ENCODE data around the gene ZNF780B.
"Not testable (repeated sequence)": the region's sequence is repeated elsewhere in the genome, so short reads cannot be mapped to it uniquely, and the experiment has no call there.

Gene ZNF780B

DNA sequence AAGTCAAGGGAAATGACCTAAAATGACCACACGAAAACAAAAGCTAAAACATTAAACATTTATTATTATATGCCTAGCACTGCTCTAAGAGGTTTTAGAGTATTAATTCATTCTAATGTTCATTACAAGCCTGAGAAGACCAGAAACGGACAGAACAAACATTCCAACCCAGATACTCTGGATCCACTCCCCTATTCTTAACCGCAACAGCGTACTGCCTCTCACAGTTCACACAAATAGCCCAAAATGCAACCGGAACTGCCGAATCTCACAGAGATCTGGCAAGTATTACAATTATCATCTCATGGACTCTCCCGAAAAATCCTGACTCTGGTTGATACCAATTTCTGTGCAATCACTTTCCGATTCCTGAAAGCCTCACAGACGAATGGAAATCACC is 1.4 kb downstream of the ZNF780B start:
- TF ChIP-seq, protein P1, sequence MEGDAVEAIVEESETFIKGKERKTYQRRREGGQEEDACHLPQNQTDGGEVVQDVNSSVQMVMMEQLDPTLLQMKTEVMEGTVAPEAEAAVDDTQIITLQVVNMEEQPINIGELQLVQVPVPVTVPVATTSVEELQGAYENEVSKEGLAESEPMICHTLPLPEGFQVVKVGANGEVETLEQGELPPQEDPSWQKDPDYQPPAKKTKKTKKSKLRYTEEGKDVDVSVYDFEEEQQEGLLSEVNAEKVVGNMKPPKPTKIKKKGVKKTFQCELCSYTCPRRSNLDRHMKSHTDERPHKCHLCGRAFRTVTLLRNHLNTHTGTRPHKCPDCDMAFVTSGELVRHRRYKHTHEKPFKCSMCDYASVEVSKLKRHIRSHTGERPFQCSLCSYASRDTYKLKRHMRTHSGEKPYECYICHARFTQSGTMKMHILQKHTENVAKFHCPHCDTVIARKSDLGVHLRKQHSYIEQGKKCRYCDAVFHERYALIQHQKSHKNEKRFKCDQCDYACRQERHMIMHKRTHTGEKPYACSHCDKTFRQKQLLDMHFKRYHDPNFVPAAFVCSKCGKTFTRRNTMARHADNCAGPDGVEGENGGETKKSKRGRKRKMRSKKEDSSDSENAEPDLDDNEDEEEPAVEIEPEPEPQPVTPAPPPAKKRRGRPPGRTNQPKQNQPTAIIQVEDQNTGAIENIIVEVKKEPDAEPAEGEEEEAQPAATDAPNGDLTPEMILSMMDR (IDR thresholded peaks at IDR 0.05; ENCODE audit: low read depth, low read length), result no peak
- TF ChIP-seq POLR2A (IDR thresholded peaks at IDR 0.05; ENCODE audit: extremely low read depth, insufficient read length) (no peak), MYC (IDR thresholded peaks at IDR 0.05; ENCODE audit: low read depth, low read length) (no peak)
- TF ChIP-seq, protein P2, sequence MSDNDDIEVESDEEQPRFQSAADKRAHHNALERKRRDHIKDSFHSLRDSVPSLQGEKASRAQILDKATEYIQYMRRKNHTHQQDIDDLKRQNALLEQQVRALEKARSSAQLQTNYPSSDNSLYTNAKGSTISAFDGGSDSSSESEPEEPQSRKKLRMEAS (IDR thresholded peaks at IDR 0.05; ENCODE audit: low read depth, low read length), result no peak
- DNase-seq (ENCODE audit: low read depth), result no peak
- H3K4me3 ChIP-seq (ENCODE audit: low read depth, low read length), result peak overlapping the region; percentile 83

DNA sequence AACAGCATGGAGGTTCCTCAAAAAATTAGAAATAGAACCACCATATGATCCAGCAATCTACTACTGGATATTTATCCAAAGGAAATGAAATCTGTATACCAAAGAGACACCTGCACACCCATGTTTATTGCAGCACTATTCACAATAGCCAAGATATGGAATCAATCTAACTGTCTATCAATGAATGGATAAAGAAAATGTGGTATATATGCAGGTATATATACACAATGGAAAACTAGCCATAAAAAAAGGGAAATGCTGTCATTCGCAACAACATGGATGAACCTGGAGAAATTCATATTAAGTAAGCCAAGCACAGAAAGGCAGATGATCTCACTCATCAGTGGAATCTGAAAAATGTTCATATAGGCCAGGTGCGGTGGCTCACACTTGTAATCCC is 2.5 kb downstream of the ZNF780B start:
- no peak for TF ChIP-seq MYC (IDR thresholded peaks at IDR 0.05; ENCODE audit: low read depth, low read length)
- no peak for TF ChIP-seq POLR2A (IDR thresholded peaks at IDR 0.05; ENCODE audit: extremely low read depth, insufficient read length)
- TF ChIP-seq, protein P1 (IDR thresholded peaks at IDR 0.05; ENCODE audit: low read depth, low read length), result no peak
- TF ChIP-seq, protein P2 (IDR thresholded peaks at IDR 0.05; ENCODE audit: low read depth, low read length), result no peak
- no peak for DNase-seq (ENCODE audit: low read depth)
- no peak overlapping the region for H3K4me3 ChIP-seq (ENCODE audit: low read depth, low read length)

DNA sequence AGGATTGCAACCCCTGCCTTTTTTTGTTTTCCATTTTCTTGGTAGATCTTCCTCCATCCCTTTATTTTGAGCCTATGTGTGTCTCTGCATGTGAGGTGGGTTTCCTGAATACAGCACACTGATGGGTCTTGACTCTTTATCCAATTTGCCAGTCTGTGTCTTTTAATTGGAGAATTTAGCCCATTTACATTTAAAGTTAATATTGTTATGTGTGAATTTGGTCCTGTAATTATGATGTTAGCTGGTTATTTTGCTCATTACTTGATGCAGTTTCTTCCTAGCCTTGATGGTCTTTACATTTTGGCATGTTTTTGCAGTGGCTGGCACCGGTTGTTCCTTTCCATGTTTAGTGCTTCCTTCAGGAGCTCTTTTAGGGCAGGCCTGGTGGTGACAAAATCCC is 14.3 kb downstream of the ZNF780B start:
- not testable (repeated sequence) for H3K4me3 ChIP-seq (ENCODE audit: low read depth, low read length); DNase-seq (ENCODE audit: low read depth)

DNA sequence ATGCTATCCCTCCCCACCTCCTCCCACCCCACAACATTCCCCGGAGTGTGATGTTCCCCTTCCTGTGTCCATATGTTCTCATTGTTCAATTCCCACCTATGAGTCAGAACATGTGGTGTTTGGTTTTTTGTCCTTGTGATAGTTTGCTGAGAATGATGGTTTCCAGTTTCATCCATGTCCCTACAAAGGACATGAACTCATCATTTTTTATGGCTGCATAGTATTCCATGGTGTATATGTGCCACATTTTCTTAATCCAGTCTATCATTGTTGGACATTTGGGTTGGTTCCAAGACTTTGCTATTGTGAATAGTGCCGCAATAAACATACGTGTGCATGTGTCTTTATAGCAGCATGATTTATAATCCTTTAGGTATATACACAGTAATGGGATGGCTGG is 18.0 kb downstream of the ZNF780B start:
- not testable (repeated sequence) for H3K4me3 ChIP-seq (ENCODE audit: low read depth, low read length); DNase-seq (ENCODE audit: low read depth)

DNA sequence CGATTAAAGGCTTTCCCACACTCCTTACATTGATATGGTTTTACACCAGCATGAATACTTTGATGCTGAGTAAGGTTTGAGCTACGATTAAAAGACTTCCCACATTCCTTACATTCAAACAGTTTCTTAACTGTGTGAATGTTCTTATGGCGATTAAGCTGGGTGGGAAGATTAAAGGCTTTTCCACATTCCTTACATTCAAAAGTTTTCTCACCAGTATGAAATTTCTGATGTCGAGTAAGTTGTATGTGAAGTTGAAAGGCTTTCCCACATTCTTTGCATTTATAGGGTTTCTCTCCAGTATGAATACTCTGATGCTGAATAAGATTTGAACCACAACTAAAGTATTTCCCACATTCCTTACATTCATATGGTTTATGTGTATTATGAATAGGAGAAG is 20.0 kb downstream of the ZNF780B start:
- TF ChIP-seq MYC (IDR thresholded peaks at IDR 0.05; ENCODE audit: low read depth, low read length), result no peak
- TF ChIP-seq, protein P2 (IDR thresholded peaks at IDR 0.05; ENCODE audit: low read depth, low read length), result no peak
- no peak for TF ChIP-seq POLR2A (IDR thresholded peaks at IDR 0.05; ENCODE audit: extremely low read depth, insufficient read length)
- TF ChIP-seq, protein P1 (IDR thresholded peaks at IDR 0.05; ENCODE audit: low read depth, low read length), result no peak
- DNase-seq (ENCODE audit: low read depth), result no peak
- H3K4me3 ChIP-seq (ENCODE audit: low read depth, low read length), result no peak overlapping the region

DNA sequence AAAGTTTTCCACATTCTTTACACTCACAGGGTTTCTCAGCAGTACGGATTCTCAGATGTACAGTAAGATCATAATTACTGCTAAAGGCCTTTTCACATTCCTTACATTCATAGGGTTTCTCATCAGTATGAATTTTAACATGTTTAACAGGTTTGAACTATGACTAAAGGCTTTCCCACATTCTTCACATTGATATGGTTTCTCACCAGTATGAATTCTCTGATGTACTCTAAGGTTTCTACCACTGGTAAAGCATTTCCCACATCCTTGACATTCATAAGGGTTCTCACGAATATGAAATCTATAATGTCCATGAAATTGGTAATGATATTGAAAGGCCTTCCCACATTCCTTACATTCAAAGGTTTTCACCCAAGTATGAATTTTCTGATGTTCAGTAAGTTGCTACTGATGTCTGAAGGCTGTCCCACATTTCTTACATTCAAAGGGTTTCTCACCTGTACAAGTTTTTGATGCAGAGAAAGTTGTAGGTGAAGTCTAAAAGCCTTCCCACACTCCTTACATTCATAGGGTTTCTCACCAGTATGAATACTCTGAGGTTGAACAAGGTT is 22.0 kb downstream of the ZNF780B start:
- DNase-seq (ENCODE audit: low read depth), result no peak
- no peak overlapping the region for H3K4me3 ChIP-seq (ENCODE audit: low read depth, low read length)
- TF ChIP-seq MYC (IDR thresholded peaks at IDR 0.05; ENCODE audit: low read depth, low read length), result no peak

DNA sequence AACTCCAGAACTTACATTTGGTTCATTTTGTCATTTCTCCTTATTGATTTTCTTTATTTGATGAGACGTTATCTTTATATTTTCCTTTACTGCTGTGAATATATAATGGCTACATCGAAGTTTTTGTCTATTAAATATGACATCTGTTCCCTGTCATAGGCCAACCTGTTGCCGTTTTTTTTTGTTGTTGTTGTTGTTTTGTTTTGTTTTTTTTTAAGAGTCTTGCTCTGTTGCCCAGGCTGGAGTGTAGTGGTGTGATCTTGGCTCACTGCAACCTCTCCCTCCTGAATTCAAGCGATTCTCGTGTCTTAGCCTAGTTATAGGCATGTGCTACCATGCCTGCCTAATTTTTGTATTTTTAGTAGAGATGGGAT is 29.4 kb downstream of the ZNF780B start:
- no peak for DNase-seq (ENCODE audit: low read depth)
- H3K4me3 ChIP-seq (ENCODE audit: low read depth, low read length), result no peak overlapping the region
- TF ChIP-seq MYC (IDR thresholded peaks at IDR 0.05; ENCODE audit: low read depth, low read length) (no peak), POLR2A (IDR thresholded peaks at IDR 0.05; ENCODE audit: extremely low read depth, insufficient read length) (no peak)
- TF ChIP-seq, protein P1 (IDR thresholded peaks at IDR 0.05; ENCODE audit: low read depth, low read length), result no peak
- TF ChIP-seq, protein P2 (IDR thresholded peaks at IDR 0.05; ENCODE audit: low read depth, low read length), result no peak
